ENCODE results near the gene FGF12.

- TF ChIP-seq, protein P1, sequence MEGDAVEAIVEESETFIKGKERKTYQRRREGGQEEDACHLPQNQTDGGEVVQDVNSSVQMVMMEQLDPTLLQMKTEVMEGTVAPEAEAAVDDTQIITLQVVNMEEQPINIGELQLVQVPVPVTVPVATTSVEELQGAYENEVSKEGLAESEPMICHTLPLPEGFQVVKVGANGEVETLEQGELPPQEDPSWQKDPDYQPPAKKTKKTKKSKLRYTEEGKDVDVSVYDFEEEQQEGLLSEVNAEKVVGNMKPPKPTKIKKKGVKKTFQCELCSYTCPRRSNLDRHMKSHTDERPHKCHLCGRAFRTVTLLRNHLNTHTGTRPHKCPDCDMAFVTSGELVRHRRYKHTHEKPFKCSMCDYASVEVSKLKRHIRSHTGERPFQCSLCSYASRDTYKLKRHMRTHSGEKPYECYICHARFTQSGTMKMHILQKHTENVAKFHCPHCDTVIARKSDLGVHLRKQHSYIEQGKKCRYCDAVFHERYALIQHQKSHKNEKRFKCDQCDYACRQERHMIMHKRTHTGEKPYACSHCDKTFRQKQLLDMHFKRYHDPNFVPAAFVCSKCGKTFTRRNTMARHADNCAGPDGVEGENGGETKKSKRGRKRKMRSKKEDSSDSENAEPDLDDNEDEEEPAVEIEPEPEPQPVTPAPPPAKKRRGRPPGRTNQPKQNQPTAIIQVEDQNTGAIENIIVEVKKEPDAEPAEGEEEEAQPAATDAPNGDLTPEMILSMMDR (IDR thresholded peaks at IDR 0.05) = no peak
- no peak for TF ChIP-seq REST (IDR thresholded peaks at IDR 0.05; ENCODE audit: insufficient read depth in 1 of 2, low read depth in 2 of 2, low read length in 1 of 2)
- no peak for TF ChIP-seq POLR2AphosphoS5 (IDR thresholded peaks at IDR 0.05; ENCODE audit: low read depth, low read length)
- TF ChIP-seq SIN3A (IDR thresholded peaks at IDR 0.05; ENCODE audit: borderline replicate concordance, insufficient read depth, low read depth, low read length) = no peak
- no peak for TF ChIP-seq TCF7L2 (IDR thresholded peaks at IDR 0.05; ENCODE audit: low read depth, low read length)
Measured at GRCh38 chr3:192092388-192093005, 634.8 kb downstream of the FGF12 start.

All from Panc1 (cell line).